ENCODE data around the gene MLNR.

The MLNR gene

DNA sequence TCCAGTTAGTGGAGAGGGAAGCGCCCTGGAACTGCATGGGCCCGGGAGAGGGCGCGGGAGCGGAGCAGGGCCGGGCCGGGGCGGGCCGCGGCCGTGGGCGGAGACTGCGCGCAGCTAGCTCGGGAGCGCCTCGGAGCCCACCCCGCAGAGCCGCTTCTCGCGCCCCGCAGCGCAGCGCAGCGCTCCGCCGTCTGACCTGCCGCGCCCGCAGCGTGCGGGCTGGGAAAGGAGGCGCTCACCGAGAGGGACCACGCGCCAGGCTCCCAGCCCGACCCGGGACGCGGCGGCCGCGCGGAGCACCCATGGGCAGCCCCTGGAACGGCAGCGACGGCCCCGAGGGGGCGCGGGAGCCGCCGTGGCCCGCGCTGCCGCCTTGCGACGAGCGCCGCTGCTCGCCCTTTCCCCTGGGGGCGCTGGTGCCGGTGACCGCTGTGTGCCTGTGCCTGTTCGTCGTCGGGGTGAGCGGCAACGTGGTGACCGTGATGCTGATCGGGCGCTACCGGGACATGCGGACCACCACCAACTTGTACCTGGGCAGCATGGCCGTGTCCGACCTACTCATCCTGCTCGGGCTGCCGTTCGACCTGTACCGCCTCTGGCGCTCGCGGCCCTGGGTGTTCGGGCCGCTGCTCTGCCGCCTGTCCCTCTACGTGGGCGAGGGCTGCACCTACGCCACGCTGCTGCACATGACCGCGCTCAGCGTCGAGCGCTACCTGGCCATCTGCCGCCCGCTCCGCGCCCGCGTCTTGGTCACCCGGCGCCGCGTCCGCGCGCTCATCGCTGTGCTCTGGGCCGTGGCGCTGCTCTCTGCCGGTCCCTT, at the start of gene MLNR:
MLNR (plus strand) TSS at position 303 of the 820 bp plus-strand sequence; CDS start at position 303, 0 bp downstream.
- DNase-seq (ENCODE audit: low read depth) = peak; percentile 22

DNA sequence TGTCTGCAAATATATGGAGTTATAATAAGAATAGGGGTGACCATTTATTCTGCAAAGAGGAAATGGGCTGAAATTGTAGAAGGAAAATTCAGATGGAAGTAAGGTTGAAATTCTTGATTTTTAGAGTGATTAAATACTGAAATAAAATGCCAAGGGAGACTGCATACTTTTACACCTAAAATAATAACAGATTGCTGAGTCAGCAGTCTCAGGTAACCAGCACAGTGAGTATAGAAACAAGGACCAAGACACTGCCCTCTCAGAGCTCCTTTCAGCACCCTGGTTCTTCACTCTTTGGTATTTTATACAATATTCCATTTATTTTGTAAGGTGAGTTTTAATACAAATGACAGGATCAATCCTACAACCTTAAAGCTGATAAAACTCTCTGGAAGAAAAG, 48.8 kb upstream of the MLNR start:
- no peak for DNase-seq (ENCODE audit: low read depth)

GRCh38 chr13:49183672-49184325, 36.3 kb upstream of the MLNR start:
- no peak for DNase-seq (ENCODE audit: low read depth)

DNA sequence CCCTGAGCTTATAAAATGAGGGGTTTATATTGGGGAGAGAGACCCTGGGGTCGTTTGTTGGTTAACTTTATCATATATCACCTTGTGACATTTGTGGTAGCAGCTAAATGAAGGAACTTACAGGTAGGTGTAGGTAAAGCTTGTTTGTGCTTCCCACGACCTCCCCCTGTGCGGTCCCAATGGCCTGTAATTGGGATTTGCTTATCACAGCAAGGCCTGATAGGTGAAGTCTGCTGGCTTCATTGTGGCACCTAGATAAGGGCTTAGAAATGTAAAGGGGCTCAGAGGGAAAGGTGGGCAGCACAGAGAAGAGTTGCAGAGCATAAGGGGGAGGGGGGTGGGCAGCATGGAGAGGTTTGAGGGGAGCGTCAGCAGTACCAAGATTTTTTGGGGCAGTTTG, 35.5 kb upstream of the MLNR start:
- no peak for DNase-seq (ENCODE audit: low read depth)

DNA sequence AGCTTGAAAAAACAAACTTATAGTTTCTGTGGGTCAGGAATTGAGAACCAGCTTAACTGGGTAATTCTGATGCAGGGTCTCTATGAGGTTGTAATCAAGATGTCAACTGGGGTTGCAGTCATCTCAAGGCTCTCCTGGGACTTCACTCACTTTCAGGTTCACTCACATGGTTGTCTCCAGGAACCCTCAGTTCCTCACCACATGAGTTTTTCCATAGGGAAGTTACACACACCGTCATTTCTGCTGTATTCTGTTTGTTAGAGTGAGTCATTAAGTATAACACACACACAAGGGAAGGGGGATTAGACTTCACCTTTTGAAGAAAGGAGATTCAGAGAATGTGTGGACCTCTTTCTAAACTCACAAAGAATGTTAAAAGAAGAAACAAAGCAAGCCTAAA, 34.9 kb upstream of the MLNR start:
- peak; percentile 56 for DNase-seq (ENCODE audit: low read depth)

DNA sequence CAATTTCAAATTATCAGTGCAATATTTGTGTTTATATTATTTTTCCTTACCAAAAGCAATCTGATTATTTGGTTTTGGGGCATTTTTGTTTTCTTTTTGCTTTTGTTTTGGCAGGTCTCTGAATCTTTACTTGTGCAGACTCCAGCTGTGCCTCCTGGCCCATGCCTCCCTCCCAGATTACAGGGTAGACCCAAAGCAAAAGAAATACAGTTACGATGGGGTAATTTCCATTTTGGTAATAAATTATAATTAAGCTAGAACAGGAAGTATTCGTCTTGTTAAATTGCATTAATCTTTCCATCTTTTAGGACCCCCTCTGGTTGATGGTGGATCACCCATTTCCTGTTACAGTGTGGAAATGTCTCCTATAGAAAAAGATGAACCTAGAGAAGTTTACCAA, 29.2 kb upstream of the MLNR start:
- DNase-seq (ENCODE audit: low read depth) = no peak

DNA sequence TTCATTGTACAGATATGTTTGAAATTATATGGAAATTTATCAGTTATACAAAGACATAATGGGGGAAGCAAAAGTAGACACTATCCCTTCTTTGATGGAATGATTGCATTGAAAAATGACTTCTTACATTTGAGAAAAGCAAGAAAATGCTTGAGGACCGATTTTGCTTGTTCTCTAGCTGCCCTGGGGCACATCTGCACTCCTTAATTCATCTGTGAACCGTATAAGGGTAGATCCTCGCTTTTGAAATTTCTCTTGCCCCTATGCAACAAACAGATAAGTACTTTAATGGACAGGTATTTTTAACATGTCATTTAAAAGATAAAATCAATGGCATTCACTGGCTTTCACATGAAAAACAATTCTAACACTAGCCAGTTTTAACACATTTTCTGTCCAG, 13.5 kb upstream of the MLNR start:
- DNase-seq (ENCODE audit: low read depth) = no peak

GRCh38 chr13:49208619-49209018, 11.5 kb upstream of the MLNR start:
- no peak for DNase-seq (ENCODE audit: low read depth)

- no peak for DNase-seq (ENCODE audit: low read depth)
These were observed 10.0 kb upstream of the MLNR start for GRCh38 chr13:49210114-49210513.

- DNase-seq (ENCODE audit: low read depth) = no peak
These were observed 9.5 kb upstream of the MLNR start for GRCh38 chr13:49210669-49211068.

- DNase-seq (ENCODE audit: low read depth) = no peak
These were observed 6.6 kb upstream of the MLNR start for GRCh38 chr13:49213539-49213938.

GRCh38 chr13:49213997-49214916, 5.9 kb upstream of the MLNR start:
- DNase-seq (ENCODE audit: low read depth) = no peak

DNA sequence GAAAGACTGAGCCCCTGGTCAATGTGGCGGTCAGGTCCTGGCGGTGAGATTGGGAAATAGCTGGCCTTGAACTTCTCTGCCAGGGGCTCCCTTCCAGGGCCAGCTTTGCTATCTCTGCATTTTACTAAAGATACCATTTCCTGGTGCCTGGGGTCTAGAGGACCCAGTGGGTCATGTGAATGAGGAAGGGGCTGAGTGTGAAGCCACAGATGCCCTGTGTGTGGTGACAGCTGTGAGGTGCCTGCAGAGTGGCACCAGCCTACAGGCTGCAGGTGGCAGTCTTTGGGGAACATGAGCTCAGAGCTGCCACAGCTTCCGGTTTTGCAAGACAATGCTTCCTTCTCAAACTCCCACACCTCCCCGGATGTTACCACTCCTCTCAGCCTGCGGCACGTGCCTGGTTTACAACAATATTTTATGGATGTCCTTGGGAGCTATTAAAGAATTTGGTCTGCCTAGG, 5.2 kb upstream of the MLNR start:
- peak; percentile 23 for DNase-seq (ENCODE audit: low read depth)

- DNase-seq (ENCODE audit: low read depth) = no peak
These were observed 3.8 kb upstream of the MLNR start for GRCh38 chr13:49216334-49216733.

DNA sequence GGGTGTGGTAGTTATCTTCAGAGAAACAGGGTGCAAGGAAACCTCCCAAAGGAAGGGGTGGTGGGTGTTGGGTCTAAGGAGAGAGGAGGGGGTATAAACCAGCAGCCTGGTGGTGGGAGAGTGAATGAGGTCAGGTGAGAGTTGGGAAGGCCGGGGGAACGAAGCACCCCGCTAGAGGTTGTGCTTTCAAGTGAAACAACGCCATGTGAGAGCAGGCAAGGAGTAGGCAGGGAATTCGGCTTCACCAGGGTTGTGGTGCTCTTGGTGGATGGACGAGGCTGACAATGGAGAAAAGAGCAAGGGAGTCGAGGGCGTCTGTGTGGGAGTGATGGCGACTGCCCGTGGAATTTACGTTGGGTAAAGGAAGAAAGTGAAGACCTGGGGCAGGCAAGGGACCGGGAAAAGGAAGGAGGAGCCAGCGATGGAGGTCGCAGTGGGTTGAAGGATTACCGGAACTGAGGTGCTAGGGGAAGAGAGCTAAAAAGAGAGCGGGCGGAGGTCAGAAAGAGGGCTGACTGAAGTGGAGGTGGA, 2.1 kb upstream of the MLNR start:
- DNase-seq (ENCODE audit: low read depth) = no peak

- peak; percentile 40 for DNase-seq (ENCODE audit: low read depth)
These were observed 1.6 kb upstream of the MLNR start for GRCh38 chr13:49218493-49219051.

GRCh38 chr13:49219647-49220035, 497 bp upstream of the MLNR start:
- DNase-seq (ENCODE audit: low read depth) = no peak

- peak; percentile 11 for DNase-seq (ENCODE audit: low read depth)
These were observed 885 bp downstream of the MLNR start for GRCh38 chr13:49220856-49221589.

DNA sequence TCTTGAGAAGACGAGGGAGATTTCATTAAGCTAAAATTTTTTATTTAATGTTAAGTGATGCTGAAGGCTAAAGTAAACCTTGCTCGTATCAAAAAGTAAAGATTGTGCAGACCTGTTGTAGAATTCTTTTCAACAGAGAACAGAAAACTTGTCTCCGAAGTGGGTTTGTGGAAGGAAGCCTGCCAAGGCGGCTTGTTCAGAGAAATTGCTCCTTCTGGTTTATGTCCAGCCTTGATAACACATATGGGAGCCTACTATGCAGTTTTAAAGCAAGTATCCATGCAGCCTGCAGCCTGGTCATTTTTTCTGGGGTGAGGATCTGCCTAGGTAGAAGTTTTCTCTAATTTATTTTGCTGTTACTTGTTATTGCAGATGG, 1.4 kb downstream of the MLNR start:
- no peak for DNase-seq (ENCODE audit: low read depth)

DNA sequence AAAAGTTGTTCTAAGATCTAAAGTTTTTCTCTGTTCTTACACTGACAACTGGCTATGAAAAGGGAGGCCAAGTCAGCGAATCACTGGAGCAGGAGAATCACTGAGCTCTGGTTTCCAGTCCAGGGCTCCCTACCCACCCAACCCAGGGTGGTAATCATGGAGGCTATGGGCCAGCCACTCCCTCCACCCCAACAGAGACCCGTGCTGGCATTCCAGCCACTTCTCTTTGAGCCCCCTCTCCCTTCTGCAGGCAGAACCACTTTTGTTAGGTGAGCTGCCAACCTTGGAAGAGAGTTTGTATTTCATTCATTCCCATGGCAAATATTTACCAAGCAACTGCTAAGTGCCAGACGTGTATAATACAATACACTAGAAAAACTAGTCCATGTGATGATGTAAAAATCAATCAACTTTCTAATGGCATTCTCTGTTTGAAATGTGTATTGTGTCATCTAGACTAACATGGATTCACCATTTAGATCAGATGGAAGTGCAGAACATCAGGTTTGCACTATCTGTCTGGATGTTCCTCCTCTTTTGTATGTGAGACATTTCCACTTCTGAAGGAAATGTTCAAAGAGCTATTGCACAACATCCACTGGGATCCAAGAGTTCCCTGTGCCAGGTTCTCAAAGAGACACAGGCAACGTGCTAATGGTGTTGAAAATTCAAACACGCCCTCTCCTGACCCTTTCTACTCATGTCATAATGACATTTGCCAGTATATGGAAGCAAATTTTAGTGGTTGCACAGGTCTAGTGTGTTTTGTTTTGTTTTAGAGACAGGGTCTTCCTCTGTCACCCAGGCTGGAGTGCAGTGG, 5.3 kb downstream of the MLNR start:
- peak; percentile 22 for DNase-seq (ENCODE audit: low read depth)

Measured in iris pigment epithelial cell (primary cell).